Stimulated activated naive CD8-positive, alpha-beta T cell treated with anti-CD3 and anti-CD28 coated beads, Interleukin-15, amount 100 ng/mL, for 72 hours (primary cell): ENCODE data around the gene FRRS1.

Experiments
- ATAC-seq: fragments of 150-1000 bp; cut with Tn5 transposase; 2 replicates; pipeline ENCODE4 v1.10.0; 2021; ENCODE audit warnings: mild to moderate bottlenecking, moderate library complexity
- DNase-seq, 2 donors: peaks; one replicate each; pipeline ENCODE4 v3.0.0; 2021 to 2022
- H3K27ac Mint-ChIP-seq, 2 donors: one replicate each; pipeline ENCODE4 v1.8.0; 2022; ENCODE audit warnings: mild to moderate bottlenecking in 2 of 2, mixed read lengths in 2 of 2, moderate library complexity in 2 of 2
- H3K27me3 Mint-ChIP-seq: one replicate; pipeline ENCODE4 v1.8.0; 2022; ENCODE audit warnings: mixed read lengths
- H3K4me1 Mint-ChIP-seq: one replicate; pipeline ENCODE4 v1.8.0; 2022; ENCODE audit warnings: mild to moderate bottlenecking, mixed read lengths
- H3K4me3 Mint-ChIP-seq, 2 donors: one replicate each; pipeline ENCODE4 v1.8.0; 2022; ENCODE audit warnings: mild to moderate bottlenecking in 2 of 2, mixed read lengths in 2 of 2, moderate library complexity in 1 of 2
- H3K9me3 Mint-ChIP-seq, 2 donors: one replicate each; pipeline ENCODE4 v1.8.0; 2022; ENCODE audit warnings: mixed read lengths in 2 of 2

The FRRS1 gene

DNA sequence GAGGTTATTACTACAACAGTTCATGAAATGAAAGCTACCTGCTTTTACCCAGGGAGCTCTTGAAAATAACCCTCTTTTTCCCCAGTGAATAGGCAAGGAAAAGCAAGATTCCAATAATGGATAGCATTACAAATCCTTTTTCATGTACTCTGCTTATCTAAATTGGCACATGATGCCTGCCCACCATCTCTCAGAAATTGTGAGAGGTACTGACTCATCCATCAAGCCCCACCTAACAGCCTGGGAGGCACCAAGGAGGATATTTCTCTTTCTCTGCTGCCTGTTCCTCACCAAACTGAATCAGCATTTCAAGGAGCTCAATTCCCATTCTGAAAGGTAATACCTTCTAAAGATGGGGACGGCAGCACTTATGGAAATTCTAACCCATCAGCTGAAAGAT, 86.2 kb downstream of the FRRS1 start:
- no peak overlapping the region for H3K4me3 Mint-ChIP-seq
- DNase-seq (no peak), ATAC-seq (no peak)
- H3K27me3 Mint-ChIP-seq: no peaks in the 10 kb centered on the region
- no peak overlapping the region for H3K27ac Mint-ChIP-seq
- no peaks in the 10 kb centered on the region for H3K9me3 Mint-ChIP-seq
- no peaks in the 10 kb centered on the region for H3K4me1 Mint-ChIP-seq

DNA sequence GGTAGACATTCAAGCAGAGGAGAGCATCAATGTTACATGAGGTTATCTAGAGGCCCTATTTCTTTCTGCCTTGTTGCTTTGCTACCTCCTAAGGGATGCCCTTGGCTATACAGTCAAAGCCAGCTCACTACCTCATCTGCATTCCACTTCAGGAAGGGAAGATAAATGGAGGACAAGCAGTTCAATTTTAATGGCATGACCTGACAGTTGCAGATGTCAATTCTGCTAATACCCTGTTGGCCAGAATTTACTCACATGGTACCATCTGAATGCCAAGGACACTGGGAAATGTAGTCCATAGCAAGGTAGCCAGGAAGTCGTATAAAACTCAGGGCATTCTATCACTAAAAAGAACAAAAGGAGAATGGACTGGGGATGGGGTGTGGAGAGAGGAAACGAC, 89.0 kb downstream of the FRRS1 start:
- DNase-seq (no peak), ATAC-seq (no peak)
- no peak overlapping the region for H3K4me3 Mint-ChIP-seq
- no peaks in the 10 kb centered on the region for H3K4me1 Mint-ChIP-seq
- peaks cover 18% of the 10 kb centered on the region for H3K27me3 Mint-ChIP-seq
- no peaks in the 10 kb centered on the region for H3K9me3 Mint-ChIP-seq
- no peak overlapping the region for H3K27ac Mint-ChIP-seq

DNA sequence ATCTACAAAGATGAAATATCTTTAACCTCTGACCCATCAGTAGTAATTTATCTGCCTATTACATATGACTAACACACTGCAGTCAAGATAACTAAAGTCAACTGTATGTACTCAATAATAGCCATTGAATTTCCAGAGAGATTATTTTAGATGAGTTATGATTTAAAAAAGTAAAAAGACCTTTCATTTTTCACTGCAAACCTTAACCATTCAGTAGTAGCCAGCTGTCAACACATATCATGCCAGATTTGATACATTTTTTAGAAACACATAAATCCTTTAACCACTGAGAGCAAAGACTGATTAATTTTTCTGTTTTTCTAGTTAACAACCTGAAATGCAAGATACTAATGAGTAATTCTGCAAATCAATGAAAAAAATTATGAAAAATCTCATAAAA, 89.6 kb downstream of the FRRS1 start:
- ATAC-seq: no peak
- DNase-seq: no peak
- Mint-ChIP-seq H3K27ac (no peak overlapping the region), H3K27me3 (peaks cover 21% of the 10 kb centered on the region), H3K9me3 (no peaks in the 10 kb centered on the region), H3K4me3 (no peak overlapping the region), H3K4me1 (no peaks in the 10 kb centered on the region)

DNA sequence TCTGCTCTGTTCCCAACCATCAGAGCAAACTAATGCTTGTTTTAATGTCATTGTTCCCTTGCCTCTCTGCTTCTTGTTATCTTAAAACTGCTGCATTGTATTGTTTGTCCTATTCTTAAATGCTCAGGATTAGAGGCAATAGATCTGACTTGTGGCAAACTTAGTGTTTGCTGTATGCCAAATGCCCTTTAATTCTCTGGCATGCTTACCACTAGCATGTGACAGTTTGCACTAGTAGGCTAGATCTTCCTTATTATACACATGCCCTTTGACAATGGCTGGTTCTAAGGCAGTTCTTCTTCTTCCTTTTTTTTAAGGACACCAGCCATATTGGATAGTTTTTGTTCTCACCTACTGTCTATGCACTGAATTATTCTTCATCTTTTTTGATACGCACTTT, 90.4 kb downstream of the FRRS1 start:
- no peaks in the 10 kb centered on the region for H3K9me3 Mint-ChIP-seq
- peaks cover 21% of the 10 kb centered on the region for H3K27me3 Mint-ChIP-seq
- H3K27ac Mint-ChIP-seq: no peak overlapping the region
- no peak overlapping the region for H3K4me3 Mint-ChIP-seq
- ATAC-seq (no peak), DNase-seq (no peak)
- no peaks in the 10 kb centered on the region for H3K4me1 Mint-ChIP-seq

DNA sequence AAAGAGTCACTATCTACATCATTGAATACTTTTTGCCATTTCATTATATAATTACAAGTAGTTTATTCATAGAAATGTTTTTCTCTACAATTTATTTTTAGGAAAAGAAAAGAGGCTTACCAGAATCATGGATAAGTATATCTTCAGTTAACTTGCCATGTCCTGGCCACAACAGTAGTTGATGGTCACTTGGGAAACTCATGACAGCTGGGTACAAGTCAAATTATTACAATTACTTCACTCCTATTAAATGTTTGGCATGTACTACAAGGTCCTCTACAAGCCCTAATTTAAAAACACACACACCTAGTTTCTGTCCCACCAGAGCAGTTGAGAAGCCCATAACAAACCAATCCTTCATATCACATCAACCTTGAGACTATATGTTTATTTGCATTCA, 91.1 kb downstream of the FRRS1 start:
- no peak for ATAC-seq
- DNase-seq: no peak
- Mint-ChIP-seq H3K27me3 (peaks cover 21% of the 10 kb centered on the region), H3K27ac (no peak overlapping the region), H3K4me3 (no peak overlapping the region), H3K4me1 (no peaks in the 10 kb centered on the region), H3K9me3 (no peaks in the 10 kb centered on the region)

DNA sequence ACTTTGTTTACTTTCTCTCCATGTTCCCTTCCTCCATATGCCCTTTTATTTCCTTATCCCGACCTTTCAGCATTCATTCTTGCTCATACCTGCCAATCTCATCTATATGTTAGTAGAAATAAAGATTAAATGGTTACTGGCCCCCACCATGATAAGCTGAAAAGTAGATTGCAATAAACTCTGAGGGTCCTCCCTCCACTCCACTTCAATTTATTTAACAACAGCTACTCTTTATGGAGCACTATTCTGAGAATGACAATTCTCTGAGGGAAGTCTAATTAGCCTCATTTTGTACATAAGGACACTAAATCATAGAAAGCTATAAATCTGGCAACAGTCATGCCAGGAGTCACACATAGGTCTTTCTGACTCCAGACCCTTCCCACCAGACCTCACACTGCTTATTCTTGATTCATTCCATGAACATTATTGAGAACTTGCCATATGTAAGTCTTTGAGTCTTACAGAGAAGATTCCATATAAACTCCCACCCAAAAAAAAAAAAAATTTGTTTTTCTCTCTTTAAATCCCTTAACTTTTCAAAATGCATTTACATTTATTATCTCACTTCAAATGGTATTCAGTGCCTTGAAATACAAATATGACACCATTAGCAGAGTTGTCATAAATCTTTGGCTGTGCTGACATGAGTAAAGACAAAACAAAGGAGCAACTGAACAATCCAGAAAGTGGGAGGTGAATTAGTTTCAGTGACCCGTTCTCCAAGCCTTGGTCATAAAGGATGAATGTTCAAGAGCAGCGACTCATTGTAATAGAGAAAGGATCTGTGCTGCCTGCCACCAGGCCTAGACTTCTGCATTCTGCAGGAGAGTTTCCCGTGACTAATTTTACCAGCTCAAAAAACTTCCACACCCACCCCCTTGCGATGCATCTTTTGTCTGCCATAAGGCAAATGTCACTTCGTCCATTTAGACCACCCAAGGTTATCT, 92.0 kb downstream of the FRRS1 start:
- DNase-seq: no peak

DNA sequence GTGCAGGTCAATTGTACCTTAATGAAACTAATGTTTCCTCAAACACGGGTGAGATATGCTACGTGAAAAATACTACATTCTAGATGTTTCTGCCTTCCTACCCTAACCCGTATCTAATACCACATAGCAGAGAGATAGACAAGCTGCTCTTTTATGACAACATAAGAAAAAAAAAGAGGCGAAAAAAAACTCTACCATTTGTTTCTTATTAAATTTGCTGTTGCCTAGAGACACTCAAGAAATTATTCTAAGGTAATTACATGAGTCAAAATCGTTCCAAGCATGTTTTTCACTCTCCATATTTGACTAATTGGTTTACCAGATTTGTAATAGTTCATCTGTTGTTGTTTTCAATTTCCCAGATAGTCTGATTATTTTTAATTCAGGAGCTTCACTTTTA, 93.1 kb downstream of the FRRS1 start:
- H3K4me1 Mint-ChIP-seq: no peaks in the 10 kb centered on the region
- H3K27ac Mint-ChIP-seq: peak overlapping the region in 1 of 2 donors; percentile 21

More for the DNA sequence above, 92.0 kb downstream of the FRRS1 start:
- no peak for ATAC-seq
- no peaks in the 10 kb centered on the region for H3K9me3 Mint-ChIP-seq
- no peak overlapping the region for H3K27ac Mint-ChIP-seq
- no peaks in the 10 kb centered on the region for H3K4me1 Mint-ChIP-seq
- H3K27me3 Mint-ChIP-seq: peaks cover 21% of the 10 kb centered on the region
- H3K4me3 Mint-ChIP-seq: no peak overlapping the region

DNA sequence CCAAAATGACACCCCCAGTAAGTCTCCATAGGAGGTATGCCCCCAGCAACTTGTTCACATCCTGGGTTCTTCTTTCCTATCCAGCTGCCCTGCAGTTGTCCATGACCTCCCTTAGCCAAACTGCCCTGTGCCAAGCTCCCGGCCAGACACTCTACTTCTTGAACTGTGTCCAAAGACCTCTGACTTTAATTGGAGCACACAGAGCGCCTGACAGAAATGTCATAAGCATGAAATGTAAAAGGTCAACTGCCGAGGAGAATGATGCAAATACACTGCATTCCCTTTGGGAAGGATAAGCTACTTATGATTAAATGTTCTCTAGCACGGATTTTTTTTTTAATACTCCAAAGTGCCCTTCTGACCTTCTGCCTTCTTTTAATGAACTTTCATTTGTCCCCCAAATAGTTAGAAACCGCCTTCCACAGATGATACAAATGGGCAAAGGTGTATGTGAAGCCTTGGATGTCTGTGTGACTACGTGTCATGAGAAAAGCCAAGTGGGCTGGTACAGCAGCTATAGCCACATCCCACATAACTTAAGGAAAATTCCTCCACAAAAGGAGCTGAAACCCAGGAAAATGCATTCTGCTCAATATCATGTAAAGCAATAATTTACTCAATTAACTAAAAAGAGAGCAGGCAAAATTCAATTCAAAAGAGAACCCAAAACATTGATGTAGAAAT, 93.8 kb downstream of the FRRS1 start:
- Mint-ChIP-seq H3K4me3 (no peak overlapping the region), H3K27ac (no peak overlapping the region), H3K27me3 (peaks cover 21% of the 10 kb centered on the region), H3K9me3 (no peaks in the 10 kb centered on the region), H3K4me1 (no peaks in the 10 kb centered on the region)
- DNase-seq: no peak
- no peak for ATAC-seq

More for the DNA sequence above, 93.1 kb downstream of the FRRS1 start:
- Mint-ChIP-seq H3K4me3 (no peak overlapping the region), H3K9me3 (no peaks in the 10 kb centered on the region), H3K27me3 (peaks cover 21% of the 10 kb centered on the region)
- no peak for ATAC-seq
- DNase-seq: no peak

DNA sequence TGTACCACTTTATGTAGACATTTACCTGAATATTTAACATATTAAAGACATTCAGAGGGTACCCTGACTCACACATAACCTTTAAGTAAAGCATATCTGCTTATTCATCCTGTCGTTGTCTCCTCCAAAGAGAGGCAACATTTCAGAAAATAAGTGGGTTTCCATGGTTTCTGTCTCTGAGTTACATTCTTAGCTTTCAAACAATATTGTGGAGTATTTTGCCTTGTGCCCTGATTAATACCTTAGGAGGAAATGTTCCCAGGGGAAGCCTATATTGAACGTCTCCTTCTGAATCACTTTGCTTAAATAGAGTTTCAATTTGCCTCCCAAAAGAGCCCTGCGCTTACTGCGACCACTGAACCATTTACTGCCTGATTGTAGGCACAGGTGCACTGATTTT, 94.4 kb downstream of the FRRS1 start:
- no peaks in the 10 kb centered on the region for H3K9me3 Mint-ChIP-seq
- H3K4me3 Mint-ChIP-seq: no peak overlapping the region
- peaks cover 21% of the 10 kb centered on the region for H3K27me3 Mint-ChIP-seq
- no peak overlapping the region for H3K27ac Mint-ChIP-seq
- DNase-seq: no peak
- no peak for ATAC-seq
- no peaks in the 10 kb centered on the region for H3K4me1 Mint-ChIP-seq

DNA sequence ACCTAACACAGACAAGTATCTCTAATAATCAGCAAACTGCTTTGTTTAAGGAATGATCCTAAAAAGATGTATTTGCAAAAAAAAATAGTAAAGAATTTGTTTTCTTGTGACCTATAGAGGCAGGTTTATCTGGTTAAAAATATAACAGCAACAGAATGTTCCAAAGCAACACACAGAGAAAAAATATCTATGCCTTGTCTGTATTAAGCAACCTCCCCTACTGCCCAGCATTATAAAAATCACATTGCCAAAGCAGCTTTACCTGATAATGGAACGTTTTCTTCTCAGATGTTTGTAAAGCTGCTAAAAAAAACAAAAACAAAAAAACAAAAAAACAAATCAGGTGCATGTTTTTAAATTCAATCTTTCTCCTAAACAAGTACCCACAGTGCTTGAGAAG, 95.9 kb downstream of the FRRS1 start:
- Mint-ChIP-seq H3K27me3 (peaks cover 21% of the 10 kb centered on the region), H3K27ac (no peak overlapping the region), H3K9me3 (no peaks in the 10 kb centered on the region), H3K4me3 (no peak overlapping the region), H3K4me1 (no peaks in the 10 kb centered on the region)
- ATAC-seq: no peak
- DNase-seq: no peak

DNA sequence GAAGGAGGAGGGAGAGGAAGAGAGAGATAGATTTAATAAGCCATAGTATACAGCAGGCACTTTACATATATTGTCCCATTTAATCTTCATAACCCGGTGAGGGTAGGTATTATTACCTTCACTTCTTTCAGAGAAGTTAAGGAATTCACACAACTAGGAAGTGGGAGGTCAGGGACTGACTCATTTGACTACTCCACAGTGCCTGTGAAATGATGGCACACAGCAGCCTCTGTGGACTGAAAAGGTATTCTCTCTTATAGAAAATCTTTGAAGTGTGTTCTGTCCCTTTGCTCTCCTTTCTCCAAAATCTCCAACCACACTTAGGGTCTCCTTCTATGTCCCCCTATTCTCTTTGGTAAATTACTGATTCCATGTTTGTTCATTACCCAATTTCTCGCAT, 96.6 kb downstream of the FRRS1 start:
- Mint-ChIP-seq H3K27me3 (peaks cover 21% of the 10 kb centered on the region), H3K9me3 (no peaks in the 10 kb centered on the region), H3K27ac (no peak overlapping the region), H3K4me3 (no peak overlapping the region), H3K4me1 (no peaks in the 10 kb centered on the region)
- DNase-seq (no peak), ATAC-seq (no peak)

DNA sequence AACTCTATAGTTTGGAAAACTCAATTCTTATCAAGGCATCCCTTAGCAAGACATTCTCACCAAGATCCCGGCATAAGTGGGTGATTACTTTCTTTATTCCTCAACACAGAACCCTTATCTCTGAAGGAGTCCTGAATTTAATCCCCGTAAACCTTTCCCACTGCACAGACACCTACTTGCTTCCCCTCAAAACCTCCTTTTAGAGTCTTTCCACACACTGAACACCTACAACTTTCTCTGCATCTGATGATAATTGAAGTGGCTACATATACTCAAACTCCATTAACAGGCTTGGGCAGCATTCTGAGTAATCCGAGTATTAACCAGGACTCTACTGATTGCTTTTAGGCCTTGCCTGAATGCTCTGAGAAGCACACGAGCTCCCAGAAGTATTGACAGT, 97.1 kb downstream of the FRRS1 start:
- ATAC-seq: no peak

DNA sequence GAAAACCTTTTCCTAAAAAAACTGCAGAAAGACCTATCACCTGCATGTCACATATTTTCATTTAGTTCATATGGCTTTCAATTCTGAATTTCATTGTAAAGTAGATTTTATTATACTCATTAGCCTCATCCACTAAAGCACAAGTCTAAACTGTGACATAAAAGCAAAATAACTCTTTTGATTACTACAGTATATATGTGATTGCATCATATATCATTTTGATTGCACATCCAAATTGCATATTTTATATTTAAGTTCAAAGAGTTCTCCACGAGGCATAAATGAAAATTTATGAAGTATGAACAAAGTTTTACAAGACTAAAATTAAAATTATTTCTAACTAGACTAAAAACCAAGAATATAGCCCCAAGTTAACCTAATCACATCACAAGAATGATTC, 101.2 kb downstream of the FRRS1 start:
- Mint-ChIP-seq H3K27ac (no peak overlapping the region), H3K27me3 (no peaks in the 10 kb centered on the region), H3K9me3 (no peaks in the 10 kb centered on the region), H3K4me1 (no peaks in the 10 kb centered on the region), H3K4me3 (no peak overlapping the region)
- no peak for ATAC-seq
- no peak for DNase-seq

More for the DNA sequence above, 97.1 kb downstream of the FRRS1 start:
- Mint-ChIP-seq H3K4me3 (no peak overlapping the region), H3K27me3 (peaks cover 19% of the 10 kb centered on the region), H3K9me3 (no peaks in the 10 kb centered on the region), H3K27ac (no peak overlapping the region), H3K4me1 (no peaks in the 10 kb centered on the region)
- DNase-seq: no peak

DNA sequence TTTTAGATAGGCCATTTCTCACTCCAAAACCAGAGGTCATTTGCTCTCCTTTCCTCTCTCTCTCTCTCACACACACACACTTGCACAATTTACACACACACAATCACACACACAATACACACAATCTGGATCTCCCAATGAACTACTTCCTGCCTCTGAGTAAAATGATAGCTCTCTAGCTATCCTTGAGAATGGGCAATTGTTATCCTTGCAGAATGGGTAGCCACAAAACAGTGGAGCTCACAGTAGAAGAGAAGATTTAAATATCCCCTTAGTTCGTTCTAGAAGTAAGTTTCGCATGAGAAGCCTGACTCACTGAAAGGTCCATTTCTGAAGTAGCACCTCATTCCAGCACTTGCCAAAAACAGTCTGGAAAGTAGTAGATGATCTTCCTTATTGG, 102.9 kb downstream of the FRRS1 start:
- no peaks in the 10 kb centered on the region for H3K9me3 Mint-ChIP-seq
- H3K27ac Mint-ChIP-seq: peak overlapping the region in 1 of 2 donors; percentile 37
- ATAC-seq: no peak
- no peak for DNase-seq
- peaks cover 5% of the 10 kb centered on the region for H3K27me3 Mint-ChIP-seq
- H3K4me1 Mint-ChIP-seq: no peaks in the 10 kb centered on the region
- H3K4me3 Mint-ChIP-seq: no peak overlapping the region

DNA sequence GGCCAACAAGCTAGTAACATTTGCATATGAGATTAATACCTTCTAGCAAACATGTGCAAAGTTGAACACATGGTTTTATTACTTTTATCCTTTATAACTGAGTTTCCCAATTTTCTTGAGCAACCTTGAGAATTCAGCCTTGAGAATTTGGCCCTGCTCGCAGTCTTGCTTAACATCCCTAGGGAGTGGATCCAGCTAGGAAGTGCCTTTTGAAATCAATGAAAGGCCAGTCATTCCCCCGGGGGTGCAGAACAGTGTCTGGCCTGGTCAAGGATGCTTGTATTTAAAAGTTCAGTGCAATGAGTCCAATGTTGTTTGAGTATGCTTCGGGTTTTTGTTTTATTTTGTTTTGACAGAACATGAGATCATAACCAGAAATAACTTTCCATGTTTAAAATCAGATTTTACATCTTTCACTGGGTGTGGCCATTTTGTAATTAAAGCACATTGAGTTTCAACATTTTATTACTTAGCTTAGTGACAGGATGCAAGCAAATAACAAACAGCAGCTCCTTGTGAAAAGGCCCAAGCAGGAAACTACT, 103.8 kb downstream of the FRRS1 start:
- Mint-ChIP-seq H3K27ac (no peak overlapping the region), H3K4me1 (no peaks in the 10 kb centered on the region), H3K4me3 (no peak overlapping the region), H3K27me3 (peaks cover 5% of the 10 kb centered on the region), H3K9me3 (no peaks in the 10 kb centered on the region)
- no peak for ATAC-seq
- no peak for DNase-seq

DNA sequence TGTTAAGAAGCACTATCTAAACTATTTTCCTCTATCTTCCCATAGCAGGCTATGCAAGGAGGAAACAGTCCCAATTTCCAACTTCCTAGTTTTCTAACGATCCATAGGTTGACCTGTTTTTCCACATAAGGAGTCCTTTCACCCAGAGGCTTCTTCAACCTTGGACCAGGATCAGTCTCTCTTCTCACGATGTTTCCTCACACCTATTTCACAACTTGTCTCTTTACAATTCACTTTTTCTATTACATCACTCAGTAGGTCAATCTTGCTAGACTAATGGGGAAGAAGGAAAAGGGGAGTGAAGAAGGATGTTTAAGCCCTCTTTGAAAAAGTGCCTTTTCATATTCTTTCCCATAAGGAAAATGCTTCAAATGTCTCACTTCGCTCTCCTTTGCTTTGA, 104.7 kb downstream of the FRRS1 start:
- no peak for ATAC-seq

More for the DNA sequence above, 104.7 kb downstream of the FRRS1 start:
- Mint-ChIP-seq H3K9me3 (no peaks in the 10 kb centered on the region), H3K27ac (no peak overlapping the region), H3K4me3 (no peak overlapping the region), H3K27me3 (peaks cover 5% of the 10 kb centered on the region), H3K4me1 (no peaks in the 10 kb centered on the region)
- DNase-seq: no peak
